Right lobe of liver (tissue), 6 donors: ENCODE data around the gene MPL. TPM values are rescaled to one million over a fixed set of nuclear protein-coding genes. Genes with fewer than 3 reads are reported as not detected.

ENCODE experiments used
- ATAC-seq, 4 donors: fragments of 200-7000 bp; cut with Tn5 transposase; one replicate each; pipeline ENCODE4 v1.9.1; 2020; ENCODE audit warnings: mild to moderate bottlenecking in 4 of 4, moderate library complexity in 4 of 4
- DNase-seq, 3 donors: peaks; one replicate each; pipeline ENCODE4 v3.0.0-alpha.2; 2020
- H3K27ac ChIP-seq, 3 donors: fragments of 200-600 bp; one replicate each; pipeline ENCODE4 v1.8.0; 2022
- H3K27me3 ChIP-seq, 2 donors: fragments of 200-600 bp; one replicate each; pipeline ENCODE4 v1.8.0; 2022
- H3K36me3 ChIP-seq, 4 donors: fragments of 200-600 bp; sonication (generic) in 1 of 4; one replicate each; pipeline versions ENCODE4 v1.5.1 to v1.8.0; 2017 to 2022; ENCODE audit warnings: control low read depth in 1 of 4
- H3K4me1 ChIP-seq, 4 donors: fragments of 200-600 bp; sonication (generic) in 1 of 4; one replicate each; pipeline versions ENCODE4 v1.5.1 to v1.8.0; 2017 to 2022; ENCODE audit warnings: control low read depth in 1 of 4
- H3K4me3 ChIP-seq, 3 donors: fragments of 200-600 bp; one replicate each; pipeline ENCODE4 v1.8.0; 2022
- H3K9me3 ChIP-seq, 4 donors: fragments of 200-600 bp; sonication (generic) in 1 of 4; one replicate each; pipeline versions ENCODE4 v1.5.1 to v1.8.0; 2017 to 2022; ENCODE audit warnings: control low read depth in 1 of 4
- POLR2A ChIP-seq: fragments of 450-650 bp; IDR thresholded peaks from one replicate; pipeline ENCODE4 v1.6.1; 2017; ENCODE audit warnings: antibody characterized with exemption, mild to moderate bottlenecking
- WGBS: methylation state at CpG from one replicate; pipeline ENCODE4 v1.1.6; 2018; ENCODE audit warnings: low coverage, low lambda C conversion rate; ENCODE audit not compliant: insufficient coverage; ENCODE audit errors: missing lambda C conversion rate; 5-methylcytosine and 5-hydroxymethylcytosine counted together
- intact Hi-C, 2 donors: fragments of 100-400 bp; cut with DNase I; formaldehyde crosslinking; loops; one replicate each; pipeline versions ENCODE4 v1.11.2 to v1.14.1; 2022
- total RNA-seq, 6 experiments: library from RNA; depleted of rRNA in 2 of 6; stranded (reverse); fragments of >200 nt in 2 of 6; fragmentation: NEBNext Ultra II Directional in 3 of 6; extraction: Animal tissue kit (Norgen Biotek cat#: 25700) in 3 of 6; gene quantifications; one replicate each; pipeline versions ENCODE4 v1.1.0 to v1.2.4, GENCODE V29; 2016 to 2023
- TF ChIP-seq, protein P1 (sequence below), 4 donors: fragments of 200-600 bp in 3 of 4; fragments of 450-650 bp in 1 of 4; IDR thresholded peaks; one replicate each; pipeline versions ENCODE4 v1.5.1 to v1.8.0; 2016 to 2022; ENCODE audit warnings: antibody characterized with exemption in 4 of 4, mild to moderate bottlenecking in 2 of 4
- donor health status: DM: no; HTN: yes; CAD: no.
- donor health status: DM: no; HTN: no; CAD: no.
- donor health status: DM: no; HTN: no; CAD: no.
- donor health status: DM: no; HTN: yes; CAD: no.
- donor health status: DM: no; HTN: yes; CAD: no.

MPL gene
- total RNA-seq, 6 experiments from 2014 or later, result 0.59 TPM; not detected in 5

DNA sequence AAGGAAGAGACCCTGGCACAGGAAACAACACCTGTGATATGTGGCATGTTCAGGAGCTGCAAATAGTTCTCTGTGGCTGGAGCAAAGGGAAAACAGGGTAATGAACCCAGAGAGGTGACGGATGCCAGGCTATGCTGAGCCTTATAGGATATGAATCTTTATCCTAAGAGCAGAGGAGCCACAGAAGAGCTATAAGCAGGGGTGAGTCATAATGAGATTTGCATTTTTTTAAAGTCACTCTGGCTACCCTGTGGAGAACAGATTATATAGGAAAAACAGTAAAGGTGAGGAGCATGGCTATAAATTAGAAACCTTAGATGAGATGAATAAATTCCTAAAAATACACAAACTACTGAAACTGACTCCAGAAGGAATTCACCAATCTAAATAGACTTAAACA, 12.8 kb upstream of the MPL start:
- Histone ChIP-seq H3K9me3 (no peaks in the 10 kb centered on the region), H3K4me1 (no peaks in the 10 kb centered on the region), H3K4me3 (no peak overlapping the region), H3K27ac (no peak overlapping the region), H3K27me3 (no peaks in the 10 kb centered on the region), H3K36me3 (no peaks in the 10 kb centered on the region)
- TF ChIP-seq, protein P1, sequence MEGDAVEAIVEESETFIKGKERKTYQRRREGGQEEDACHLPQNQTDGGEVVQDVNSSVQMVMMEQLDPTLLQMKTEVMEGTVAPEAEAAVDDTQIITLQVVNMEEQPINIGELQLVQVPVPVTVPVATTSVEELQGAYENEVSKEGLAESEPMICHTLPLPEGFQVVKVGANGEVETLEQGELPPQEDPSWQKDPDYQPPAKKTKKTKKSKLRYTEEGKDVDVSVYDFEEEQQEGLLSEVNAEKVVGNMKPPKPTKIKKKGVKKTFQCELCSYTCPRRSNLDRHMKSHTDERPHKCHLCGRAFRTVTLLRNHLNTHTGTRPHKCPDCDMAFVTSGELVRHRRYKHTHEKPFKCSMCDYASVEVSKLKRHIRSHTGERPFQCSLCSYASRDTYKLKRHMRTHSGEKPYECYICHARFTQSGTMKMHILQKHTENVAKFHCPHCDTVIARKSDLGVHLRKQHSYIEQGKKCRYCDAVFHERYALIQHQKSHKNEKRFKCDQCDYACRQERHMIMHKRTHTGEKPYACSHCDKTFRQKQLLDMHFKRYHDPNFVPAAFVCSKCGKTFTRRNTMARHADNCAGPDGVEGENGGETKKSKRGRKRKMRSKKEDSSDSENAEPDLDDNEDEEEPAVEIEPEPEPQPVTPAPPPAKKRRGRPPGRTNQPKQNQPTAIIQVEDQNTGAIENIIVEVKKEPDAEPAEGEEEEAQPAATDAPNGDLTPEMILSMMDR (IDR thresholded peaks at IDR 0.05), result no peak
- no peak for TF ChIP-seq POLR2A
- ATAC-seq, result no peak
- WGBS, result 83% methylated on average over 1 of the region's 1 CpG
- no peak for DNase-seq
- intact Hi-C loops, result no loop called here

DNA sequence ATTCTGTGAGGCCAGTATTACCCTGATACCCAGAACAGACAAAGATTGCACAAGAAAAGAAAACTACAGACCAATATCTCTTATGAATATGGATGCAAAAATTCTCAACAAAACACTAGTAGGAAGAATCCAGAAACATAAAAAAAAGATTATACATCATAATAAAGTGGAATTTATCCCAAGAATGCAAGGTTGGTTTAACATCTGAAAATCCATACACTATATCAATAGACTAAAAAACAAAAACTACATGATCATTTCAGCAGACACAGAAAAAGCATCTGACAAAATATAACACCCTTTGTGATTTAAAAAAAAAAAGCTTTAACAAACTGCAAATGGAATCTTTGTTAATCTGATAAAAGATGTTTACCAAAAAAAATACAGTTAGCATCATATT, 12.2 kb upstream of the MPL start:
- H3K27ac ChIP-seq, result no peak overlapping the region
- no peaks in the 10 kb centered on the region for H3K4me1 ChIP-seq
- H3K9me3 ChIP-seq, result no peaks in the 10 kb centered on the region
- no peak for TF ChIP-seq POLR2A
- TF ChIP-seq, protein P1 (IDR thresholded peaks at IDR 0.05), result no peak
- no peaks in the 10 kb centered on the region for H3K27me3 ChIP-seq
- no peak for DNase-seq
- intact Hi-C loops, result no loop called here
- no peak for ATAC-seq
- no peak overlapping the region for H3K4me3 ChIP-seq
- H3K36me3 ChIP-seq, result no peaks in the 10 kb centered on the region

DNA sequence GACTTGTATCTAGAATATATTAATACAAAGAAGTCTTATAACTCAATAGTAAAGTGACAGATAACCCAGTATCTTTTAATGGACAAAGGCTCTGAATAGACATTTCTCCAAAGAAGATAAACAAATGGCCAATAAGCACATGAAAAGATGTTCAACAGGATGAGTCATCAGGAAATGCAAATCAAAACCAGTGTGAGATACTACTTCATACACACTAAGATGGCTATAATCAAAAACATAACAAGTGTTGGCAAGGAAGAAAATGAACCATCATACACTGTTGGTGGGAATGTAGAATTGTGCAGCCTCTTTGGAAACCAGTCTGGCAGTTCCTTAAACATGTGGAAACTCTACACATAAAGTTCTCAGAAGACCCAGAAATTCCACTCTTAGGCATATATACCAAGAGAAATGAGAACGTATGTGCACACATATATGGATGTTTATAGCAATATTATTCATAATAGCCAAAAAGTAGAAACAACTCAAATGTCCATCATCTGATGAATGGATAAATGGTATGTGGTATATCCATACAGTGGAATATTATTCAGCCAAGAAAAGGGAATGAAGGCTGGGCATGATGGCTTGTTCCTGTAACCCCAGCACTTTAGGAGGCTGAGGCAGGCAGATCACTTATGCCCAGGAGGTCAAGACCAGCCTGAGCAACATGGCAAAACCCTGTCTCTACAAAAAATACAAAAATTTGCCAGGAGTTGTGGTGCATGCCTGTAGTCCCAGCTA, 9.9 kb upstream of the MPL start:
- WGBS, result 86% methylated on average over 1 of the region's 1 CpG
- intact Hi-C loops, result no loop called here

DNA sequence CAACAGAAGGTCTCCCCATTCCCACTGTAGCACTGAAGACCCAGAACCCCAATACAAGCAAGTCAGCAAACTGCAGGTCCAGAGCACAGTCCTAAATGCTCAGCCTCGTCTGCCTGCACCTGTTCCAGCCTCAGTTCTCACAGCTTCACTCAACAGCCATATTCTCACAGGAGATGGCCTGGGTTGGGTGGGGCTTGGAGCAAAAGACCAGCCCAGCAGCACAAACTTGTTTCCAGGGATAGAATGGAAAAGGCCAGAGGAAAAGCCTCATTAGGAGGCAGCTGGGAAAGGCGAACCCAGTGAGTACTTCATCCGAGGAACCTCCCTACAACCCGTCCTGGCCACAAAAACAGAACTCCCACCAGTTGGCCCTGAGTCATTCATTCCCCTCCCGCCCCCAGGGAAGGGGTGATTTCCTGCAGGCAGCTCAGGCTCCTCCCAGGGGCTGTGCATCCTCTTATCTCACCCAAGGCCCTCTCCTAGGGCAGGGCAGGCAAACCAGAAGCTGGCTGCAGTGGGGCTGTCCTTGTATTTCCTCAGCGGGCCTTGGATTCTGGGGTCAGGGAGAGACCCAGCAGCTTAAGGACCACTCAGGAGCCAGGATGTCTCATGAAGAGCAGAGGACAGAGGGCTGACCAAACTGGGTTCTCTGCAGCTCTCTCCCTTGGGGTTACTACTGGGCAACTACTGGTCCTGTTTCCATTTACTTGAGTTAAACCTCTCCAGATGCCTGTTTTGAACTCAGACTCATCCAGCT, 7.4 kb upstream of the MPL start:
- DNase-seq (peak in 2 of 3 donors; percentile 39 to 48), ATAC-seq (peak; percentile 52 to 91 (median 70))
- 75% methylated on average over 1 of the region's 6 CpGs for WGBS
- Histone ChIP-seq H3K36me3 (no peaks in the 10 kb centered on the region), H3K4me3 (no peak overlapping the region), H3K27me3 (no peaks in the 10 kb centered on the region), H3K27ac (no peak overlapping the region), H3K9me3 (no peaks in the 10 kb centered on the region), H3K4me1 (no peaks in the 10 kb centered on the region)
- TF ChIP-seq, protein P1 (IDR thresholded peaks at IDR 0.05), result no peak
- no peak for TF ChIP-seq POLR2A
- intact Hi-C loops, result no loop called here

More for the DNA sequence above, 9.9 kb upstream of the MPL start:
- Histone ChIP-seq H3K36me3 (no peaks in the 10 kb centered on the region), H3K27me3 (no peaks in the 10 kb centered on the region), H3K27ac (no peak overlapping the region), H3K4me1 (no peaks in the 10 kb centered on the region), H3K9me3 (no peaks in the 10 kb centered on the region), H3K4me3 (no peak overlapping the region)
- no peak for ATAC-seq
- no peak for DNase-seq
- TF ChIP-seq POLR2A, result no peak
- TF ChIP-seq, protein P1 (IDR thresholded peaks at IDR 0.05), result no peak
